Epithelial cell of proximal tubule (primary cell): ENCODE measurements around the gene OTUD5. TPM values are rescaled to one million over a fixed set of nuclear protein-coding genes. Genes with fewer than 3 reads are reported as not detected.

Source experiments
- DNase-seq: peaks from one replicate; pipeline ENCODE4 v3.0.0-alpha.2; 2011; ENCODE audit warnings: low read depth
- H3K4me3 ChIP-seq: 2 replicates; pipeline ENCODE4 v1.5.1; 2011; ENCODE audit warnings: low read depth, mild to moderate bottlenecking, low read length
- CTCF ChIP-seq: conservative IDR thresholded peaks from 2 replicates; pipeline ENCODE4 v1.5.1; 2012; ENCODE audit warnings: low read depth, mild to moderate bottlenecking, low read length
- total RNA-seq: library from RNA; depleted of rRNA; stranded (reverse); fragments of >200 nt; gene quantifications from 2 replicates; pipeline ENCODE4 v1.2.3, GENCODE V29; 2015

Gene OTUD5
- total RNA-seq, 1 donor from 2014 or later = 44.2 TPM

DNA sequence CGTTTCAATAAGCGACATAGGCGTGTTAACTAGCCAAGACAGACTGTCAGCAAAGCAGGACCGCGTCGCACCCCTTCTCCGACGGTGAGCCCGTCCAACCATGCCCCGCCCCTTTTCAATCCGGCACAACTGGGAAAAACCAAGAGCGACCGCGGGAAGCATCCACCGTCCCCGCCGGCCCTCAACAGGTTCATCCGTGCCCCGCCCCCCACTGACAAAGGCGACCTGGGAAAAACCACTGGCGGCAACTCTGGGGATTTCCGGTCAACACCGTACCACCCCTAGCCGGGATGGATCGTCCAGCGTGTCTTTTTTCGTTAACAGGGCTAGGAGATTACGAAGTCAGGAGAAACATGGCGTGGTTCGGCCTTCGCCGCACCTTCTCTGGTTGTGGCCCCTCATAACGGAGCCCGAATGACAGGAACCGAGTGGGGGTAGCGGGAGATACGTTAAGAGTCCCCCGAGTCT, 60.2 kb downstream of the OTUD5 start:
- peak overlapping the region; percentile 85 for H3K4me3 ChIP-seq
- no peak for TF ChIP-seq CTCF
- no peak for DNase-seq

GRCh38 chrX:48896611-48897011, 60.8 kb downstream of the OTUD5 start:
- TF ChIP-seq CTCF = no peak
- H3K4me3 ChIP-seq = peak overlapping the region; percentile 85
- no peak for DNase-seq

- H3K4me3 ChIP-seq = no peak overlapping the region
- no peak for TF ChIP-seq CTCF
- DNase-seq = no peak
Observed at GRCh38 chrX:48894891-48895290, 62.5 kb downstream of the OTUD5 start.

DNA sequence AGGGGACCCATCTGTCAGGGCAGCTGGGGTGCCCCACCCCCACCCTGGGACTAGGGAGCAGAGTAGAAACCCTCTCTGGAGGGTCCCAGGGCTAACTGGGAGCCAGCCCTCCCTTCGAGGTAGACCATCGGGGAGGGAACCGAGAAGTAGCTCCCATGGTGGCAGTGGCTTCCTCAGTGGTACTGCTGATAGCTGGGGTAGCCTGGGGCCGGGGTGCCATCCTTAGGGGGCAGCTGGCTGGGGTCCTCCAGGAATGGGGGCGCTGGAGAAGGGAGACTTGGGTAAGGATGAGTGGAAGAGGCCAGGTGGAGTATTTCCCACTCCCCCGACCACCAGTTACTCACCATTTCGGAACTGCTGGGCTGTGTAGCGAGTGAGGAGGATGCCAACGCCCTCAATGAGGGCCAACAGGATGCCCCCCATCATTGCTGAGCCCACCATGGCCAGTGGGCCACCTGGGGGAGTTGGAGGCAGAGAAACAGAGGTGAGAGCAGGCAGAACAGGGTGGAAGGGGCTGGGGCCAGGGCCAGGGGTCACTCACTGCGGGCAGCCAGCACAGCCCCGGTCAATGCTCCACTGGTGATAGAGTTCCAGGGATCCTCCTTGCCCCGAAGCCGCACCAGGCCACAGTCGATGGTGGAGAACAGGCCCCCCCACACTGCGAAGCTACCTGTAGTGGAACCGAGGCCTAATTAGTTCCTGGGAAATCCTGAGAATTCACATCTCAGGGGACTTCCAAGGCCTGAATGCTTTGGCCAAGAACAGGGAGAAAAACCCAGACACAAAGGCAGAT, 63.7 kb downstream of the OTUD5 start:
- DNase-seq = no peak
- H3K4me3 ChIP-seq = no peak overlapping the region
- TF ChIP-seq CTCF = no peak

GRCh38 chrX:48892896-48893295, 64.5 kb downstream of the OTUD5 start:
- TF ChIP-seq CTCF = no peak
- no peak for DNase-seq
- H3K4me3 ChIP-seq = no peak overlapping the region

GRCh38 chrX:48891402-48892288, 65.8 kb downstream of the OTUD5 start:
- peak; percentile 13 for DNase-seq
- peak overlapping the region; percentile 56 for H3K4me3 ChIP-seq
- TF ChIP-seq CTCF = peak; percentile 55
